ENCODE results near the gene NDUFS1.
A peak's percentile ranks its signal among the peaks of the same experiment; 100 is the strongest.
"Not testable (repeated sequence)": the region's sequence is repeated elsewhere in the genome, so short reads cannot be mapped to it uniquely, and the experiment has no call there.

Gene NDUFS1

DNA sequence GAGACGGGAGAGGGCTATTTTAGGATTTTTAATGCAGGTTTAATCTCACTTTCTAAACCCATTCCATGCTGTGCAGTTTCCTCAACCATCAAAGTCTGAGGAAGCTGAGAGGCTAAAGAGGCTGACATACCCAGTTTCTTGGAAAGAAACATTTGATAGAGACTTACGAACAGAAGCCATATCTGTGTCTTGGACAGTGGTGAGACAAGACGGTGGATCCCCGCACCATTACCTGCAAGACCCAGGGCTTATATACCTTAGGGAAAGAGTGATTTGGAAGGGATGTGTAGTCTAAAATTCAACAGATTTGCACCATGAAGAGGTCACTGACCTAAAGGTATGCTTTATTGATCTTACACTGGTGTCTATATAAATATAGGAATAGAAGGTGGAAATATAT, 13.9 kb upstream of the NDUFS1 start:
- no peak overlapping the region for H3K27ac ChIP-seq
- TF ChIP-seq, protein P1, sequence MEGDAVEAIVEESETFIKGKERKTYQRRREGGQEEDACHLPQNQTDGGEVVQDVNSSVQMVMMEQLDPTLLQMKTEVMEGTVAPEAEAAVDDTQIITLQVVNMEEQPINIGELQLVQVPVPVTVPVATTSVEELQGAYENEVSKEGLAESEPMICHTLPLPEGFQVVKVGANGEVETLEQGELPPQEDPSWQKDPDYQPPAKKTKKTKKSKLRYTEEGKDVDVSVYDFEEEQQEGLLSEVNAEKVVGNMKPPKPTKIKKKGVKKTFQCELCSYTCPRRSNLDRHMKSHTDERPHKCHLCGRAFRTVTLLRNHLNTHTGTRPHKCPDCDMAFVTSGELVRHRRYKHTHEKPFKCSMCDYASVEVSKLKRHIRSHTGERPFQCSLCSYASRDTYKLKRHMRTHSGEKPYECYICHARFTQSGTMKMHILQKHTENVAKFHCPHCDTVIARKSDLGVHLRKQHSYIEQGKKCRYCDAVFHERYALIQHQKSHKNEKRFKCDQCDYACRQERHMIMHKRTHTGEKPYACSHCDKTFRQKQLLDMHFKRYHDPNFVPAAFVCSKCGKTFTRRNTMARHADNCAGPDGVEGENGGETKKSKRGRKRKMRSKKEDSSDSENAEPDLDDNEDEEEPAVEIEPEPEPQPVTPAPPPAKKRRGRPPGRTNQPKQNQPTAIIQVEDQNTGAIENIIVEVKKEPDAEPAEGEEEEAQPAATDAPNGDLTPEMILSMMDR (conservative IDR thresholded peaks at IDR 0.05), result no peak
- TF ChIP-seq ZFX (IDR thresholded peaks at IDR 0.05), result no peak

DNA sequence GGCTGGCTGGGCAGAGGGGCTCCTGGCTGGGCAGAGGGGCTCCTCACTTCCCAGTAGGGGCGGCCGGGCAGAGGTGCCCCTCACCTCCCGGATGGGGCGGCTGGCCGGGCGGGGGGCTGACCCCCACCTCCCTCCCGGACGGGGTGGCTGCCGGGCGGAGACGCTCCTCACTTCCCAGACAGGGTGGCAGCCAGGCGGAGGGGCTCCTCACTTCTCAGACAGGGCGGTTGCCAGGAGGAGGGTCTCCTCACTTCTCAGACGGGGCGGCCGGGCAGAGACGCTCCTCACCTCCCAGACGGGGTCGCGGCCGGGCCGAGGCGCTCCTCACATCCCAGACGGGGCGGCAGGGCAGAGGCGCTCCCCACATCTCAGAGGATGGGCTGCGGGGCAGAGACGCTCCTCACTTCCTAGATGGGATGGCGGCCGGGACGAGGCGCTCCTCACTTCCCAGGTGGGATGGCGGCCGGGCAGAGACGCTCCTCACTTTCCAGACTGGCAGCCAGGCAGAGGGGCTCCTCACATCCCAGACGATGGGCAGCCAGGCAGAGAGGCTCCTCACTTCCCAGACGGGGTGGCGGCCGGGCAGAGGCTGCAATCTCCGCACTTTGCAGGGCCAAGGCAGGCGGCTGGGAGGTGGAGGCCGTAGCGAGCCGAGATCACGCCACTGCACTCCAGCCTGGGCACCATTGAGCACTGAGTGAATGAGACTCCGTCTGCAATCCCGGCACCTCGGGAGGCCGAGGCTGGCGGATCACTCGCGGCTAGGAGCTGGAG, 12.6 kb upstream of the NDUFS1 start:
- H3K27ac ChIP-seq, result not testable (repeated sequence)

DNA sequence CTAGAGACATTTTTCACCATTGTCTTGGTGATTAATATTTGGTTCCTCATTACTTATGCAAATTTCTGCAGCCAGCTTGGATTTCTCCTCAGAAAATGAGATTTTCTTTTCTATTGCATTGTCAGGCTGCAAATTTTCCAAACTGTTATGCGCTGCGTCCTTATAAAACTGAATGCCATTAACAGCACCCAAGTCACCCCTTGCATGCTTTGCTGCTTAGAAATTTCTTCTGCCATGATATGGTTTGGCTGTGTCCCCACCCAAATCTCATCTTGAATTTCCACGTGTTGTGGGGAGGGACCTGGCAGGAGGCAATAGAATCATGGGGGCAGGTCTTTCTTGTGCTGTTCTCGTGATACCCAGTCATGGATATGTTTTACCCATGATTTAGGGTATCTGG, 9.0 kb upstream of the NDUFS1 start:
- H3K27ac ChIP-seq, result not testable (repeated sequence)

DNA sequence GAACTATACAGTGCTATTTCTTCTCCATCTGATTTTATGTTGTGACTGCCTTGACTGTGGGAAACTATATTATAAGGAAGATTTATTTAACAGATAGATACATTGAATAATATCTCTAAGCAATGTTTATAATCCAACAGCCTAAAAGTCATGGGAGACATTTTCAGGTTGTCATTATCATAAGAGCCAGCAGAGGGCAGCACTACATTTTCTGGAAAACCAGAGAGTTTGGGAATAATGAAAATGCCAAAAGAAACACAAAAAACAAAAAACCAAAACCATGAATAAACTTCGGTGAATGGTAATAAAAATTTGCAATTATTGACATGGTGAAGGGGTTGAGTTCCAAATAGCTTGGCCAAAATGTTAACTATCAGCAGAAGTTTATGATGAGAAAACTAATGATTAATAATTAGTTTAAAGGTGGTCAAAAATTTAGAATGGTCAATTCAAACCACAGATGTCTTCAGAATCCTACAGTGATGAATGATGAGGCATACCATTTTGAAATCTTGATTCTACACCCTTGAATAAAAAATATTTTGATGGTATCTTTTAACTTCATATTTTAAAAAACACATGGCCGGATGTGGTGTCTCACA, 5.1 kb upstream of the NDUFS1 start:
- no peak for TF ChIP-seq ZFX (IDR thresholded peaks at IDR 0.05)
- TF ChIP-seq, protein P1 (conservative IDR thresholded peaks at IDR 0.05), result peak; percentile 82
- no peak overlapping the region for H3K27ac ChIP-seq

DNA sequence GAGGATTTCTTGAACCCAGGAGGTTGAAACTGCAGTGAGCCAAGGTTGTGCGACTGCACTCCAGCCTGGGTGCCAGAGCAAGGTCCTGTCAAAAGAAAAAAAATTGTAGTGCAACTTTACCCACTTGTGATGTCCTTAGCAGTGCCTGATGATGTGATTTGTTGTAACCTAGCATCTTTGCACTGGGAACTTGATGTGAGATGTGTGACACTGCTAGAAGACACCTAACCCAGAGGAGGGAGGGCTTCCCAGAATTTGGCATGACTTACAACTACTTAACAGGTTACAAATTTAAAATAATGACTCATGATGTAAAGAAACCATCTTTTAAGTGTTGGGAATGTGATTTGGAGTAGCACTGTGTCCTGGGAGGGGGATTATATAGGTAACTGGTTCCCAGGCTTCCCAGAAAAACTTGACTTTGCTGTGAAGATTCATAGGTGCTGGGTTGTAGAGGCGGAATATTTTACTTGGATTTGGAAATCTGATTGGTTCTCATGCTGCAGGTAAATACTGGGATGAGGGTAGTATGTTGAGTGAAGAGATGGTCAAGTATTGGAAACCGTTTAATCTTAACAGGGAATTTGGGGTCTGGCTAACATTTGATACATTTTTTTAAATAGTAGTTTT, 4.1 kb upstream of the NDUFS1 start:
- H3K27ac ChIP-seq, result no peak overlapping the region
- no peak for TF ChIP-seq ZFX (IDR thresholded peaks at IDR 0.05)
- TF ChIP-seq, protein P1 (conservative IDR thresholded peaks at IDR 0.05), result no peak

DNA sequence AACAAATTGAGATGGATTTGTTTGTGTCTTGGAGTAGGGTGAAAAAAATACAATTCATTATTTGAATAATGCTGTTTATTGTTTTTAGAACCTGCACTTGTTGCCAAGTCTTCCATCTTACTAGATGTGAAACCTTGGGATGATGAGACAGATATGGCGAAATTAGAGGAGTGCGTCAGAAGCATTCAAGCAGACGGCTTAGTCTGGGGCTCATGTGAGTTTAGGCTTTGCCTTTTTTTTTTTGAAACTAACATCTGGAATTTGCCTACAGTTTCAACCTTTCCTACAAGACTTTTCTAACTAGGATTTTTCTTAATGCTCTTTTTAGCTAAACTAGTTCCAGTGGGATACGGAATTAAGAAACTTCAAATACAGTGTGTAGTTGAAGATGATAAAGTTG, 3.2 kb upstream of the NDUFS1 start:
- H3K27ac ChIP-seq, result not testable (repeated sequence)

DNA sequence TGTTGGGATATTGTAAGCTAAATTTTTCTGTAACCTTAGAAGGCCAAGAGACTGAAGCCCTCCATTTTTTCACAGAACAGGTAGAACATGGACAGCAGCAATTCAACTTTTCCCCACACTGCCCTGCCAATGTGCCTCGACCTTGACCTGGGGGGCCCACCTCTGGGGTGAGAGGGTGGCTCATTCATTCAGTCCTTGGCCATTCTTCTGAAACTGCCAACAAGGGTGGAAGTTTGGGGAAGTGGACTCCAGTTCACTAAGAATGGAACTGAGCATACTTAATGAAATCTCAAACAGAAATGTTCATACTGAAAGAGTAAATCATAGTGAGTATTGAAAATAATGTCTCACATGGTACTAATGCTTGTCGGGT, 1.5 kb upstream of the NDUFS1 start:
- H3K27ac ChIP-seq, result peak overlapping the region; percentile 96
- TF ChIP-seq, protein P1 (conservative IDR thresholded peaks at IDR 0.05), result no peak
- TF ChIP-seq ZFX (IDR thresholded peaks at IDR 0.05), result no peak

DNA sequence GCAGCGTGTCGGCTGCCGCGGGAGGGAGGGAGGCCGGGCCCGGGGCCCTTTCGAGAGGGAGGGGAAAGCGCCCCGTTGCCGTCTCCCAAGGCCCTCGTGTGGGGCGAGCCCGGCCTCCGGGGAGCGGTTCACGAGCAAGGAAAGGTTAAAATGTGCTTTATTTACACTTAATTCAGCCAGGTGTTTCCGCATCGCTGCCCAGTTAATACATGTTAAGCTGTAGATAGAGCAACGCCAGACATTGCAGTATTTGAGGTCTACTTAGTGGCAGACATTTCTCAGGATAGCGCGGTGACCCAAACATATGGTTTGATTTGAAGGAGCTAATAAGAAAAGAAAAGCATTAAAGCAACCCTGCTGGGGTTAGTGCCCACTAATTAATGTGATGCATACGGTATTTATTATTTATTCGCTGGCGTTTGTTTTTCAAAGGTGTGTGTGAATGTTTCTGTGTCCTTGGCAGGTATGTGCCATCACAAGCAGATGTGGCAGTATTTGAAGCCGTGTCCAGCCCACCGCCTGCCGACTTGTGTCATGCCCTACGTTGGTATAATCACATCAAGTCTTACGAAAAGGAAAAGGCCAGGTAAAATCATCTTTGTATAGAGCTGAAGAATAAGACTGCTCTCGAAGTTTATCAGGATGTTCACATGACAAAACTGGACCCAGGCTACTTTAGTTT, 1.0 kb upstream of the NDUFS1 start:
- TF ChIP-seq, protein P1 (conservative IDR thresholded peaks at IDR 0.05), result no peak
- TF ChIP-seq ZFX (IDR thresholded peaks at IDR 0.05), result peak; percentile 59
- peak overlapping the region; percentile 96 for H3K27ac ChIP-seq

Data from C4-2B (cell line).